Lower leg skin (tissue), 3 donors: ENCODE results near the gene HMGCS2.

Source experiments
- CTCF ChIP-seq, 3 donors: fragments of 450-650 bp; IDR thresholded peaks; one replicate each; pipeline ENCODE4 v1.5.1; 2016; ENCODE audit warnings: antibody characterized with exemption in 3 of 3, mild to moderate bottlenecking in 3 of 3, moderate library complexity in 2 of 3
- POLR2A ChIP-seq, 2 donors: fragments of 450-650 bp; IDR thresholded peaks; one replicate each; pipeline ENCODE4 v1.6.1; 2016 to 2017; ENCODE audit warnings: antibody characterized with exemption in 2 of 2, mild to moderate bottlenecking in 1 of 2, moderate library complexity in 1 of 2

GRCh38 chr1:119781434-119782210 lies 12.9 kb upstream of the HMGCS2 start:
- TF ChIP-seq CTCF (IDR thresholded peaks at IDR 0.05): no peak
- TF ChIP-seq POLR2A (IDR thresholded peaks at IDR 0.05): no peak
